Measurements from ENCODE around the gene NDUFA8.

Gene NDUFA8

DNA sequence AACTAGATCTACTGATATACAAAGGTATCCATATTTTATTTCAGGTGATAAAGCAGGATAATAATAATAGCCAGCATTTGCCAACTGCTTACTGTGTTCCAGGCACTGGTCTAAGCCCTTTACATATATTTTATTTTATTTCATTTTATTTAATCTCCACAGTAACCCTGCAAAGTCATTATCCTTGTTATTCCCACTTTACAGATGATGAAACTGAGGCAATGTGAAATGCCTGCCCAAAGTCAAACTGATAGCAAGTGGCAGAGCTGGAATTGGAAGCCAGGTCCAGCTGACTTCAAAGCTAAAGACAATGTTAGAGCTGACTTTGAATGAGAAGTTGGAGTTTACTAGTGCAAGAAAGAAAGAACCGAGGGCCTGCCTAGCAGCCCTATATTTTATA, 25.0 kb upstream of the NDUFA8 start:
- no peak for DNase-seq (ENCODE audit: low read depth in 3 of 3)

DNA sequence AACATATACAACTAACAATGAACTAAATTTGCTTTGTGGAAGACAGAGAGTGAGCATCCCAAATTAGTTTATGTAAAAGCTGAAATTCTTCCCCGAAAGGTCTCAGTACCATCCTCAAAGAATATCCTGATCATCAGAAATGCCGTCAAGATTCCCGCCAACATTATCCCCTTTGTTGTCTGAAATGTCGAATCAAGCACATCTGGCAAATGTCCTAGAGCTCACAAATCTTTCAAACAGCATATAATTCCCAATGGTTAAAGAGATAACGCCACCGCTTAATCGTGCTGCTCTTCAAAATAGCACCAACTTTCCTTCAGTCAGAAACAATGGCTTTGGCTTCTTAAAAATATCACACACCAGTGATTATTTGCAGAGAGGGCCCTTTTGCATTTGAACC, 23.9 kb upstream of the NDUFA8 start:
- no peak for DNase-seq (ENCODE audit: low read depth in 3 of 3)

DNA sequence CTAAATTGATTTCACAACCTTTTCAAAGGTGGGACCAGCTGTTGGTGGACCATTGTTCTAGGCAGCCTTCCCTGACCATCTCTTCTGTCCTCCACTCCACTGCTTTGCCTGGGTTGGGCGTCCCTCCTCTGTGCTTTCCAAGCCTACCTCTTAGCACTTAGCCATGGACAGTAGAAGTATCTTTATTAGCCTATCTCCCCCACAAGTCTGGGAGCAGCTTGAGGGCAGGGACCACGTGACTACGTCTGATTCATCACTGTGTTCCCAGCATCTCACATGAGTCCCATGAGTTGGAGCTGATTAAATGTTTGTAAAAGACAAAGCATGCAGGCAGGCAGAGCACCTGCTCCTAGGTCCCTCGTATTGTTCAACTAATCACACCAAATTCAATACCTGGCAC, 21.1 kb upstream of the NDUFA8 start:
- no peak for DNase-seq (ENCODE audit: low read depth in 3 of 3)

DNA sequence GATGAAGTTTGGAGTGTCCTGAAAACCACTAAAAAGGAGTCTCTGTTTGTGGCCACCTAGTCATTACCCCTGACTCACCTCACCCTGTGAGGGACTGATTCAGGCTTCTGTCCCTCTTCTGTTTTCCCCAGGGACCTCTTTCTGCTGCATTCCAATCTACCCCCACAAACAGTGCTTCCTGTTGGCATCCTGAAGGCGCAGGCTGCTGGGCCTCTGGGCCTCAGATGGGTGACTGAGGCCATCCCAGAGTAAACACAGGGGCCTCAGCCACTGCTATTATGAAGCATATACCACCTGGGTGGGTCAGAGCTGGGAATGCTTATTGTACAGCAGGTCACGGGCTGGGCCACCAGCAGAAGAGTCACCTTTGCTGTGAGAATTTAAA, 20.1 kb upstream of the NDUFA8 start:
- no peak for DNase-seq (ENCODE audit: low read depth in 3 of 3)

DNA sequence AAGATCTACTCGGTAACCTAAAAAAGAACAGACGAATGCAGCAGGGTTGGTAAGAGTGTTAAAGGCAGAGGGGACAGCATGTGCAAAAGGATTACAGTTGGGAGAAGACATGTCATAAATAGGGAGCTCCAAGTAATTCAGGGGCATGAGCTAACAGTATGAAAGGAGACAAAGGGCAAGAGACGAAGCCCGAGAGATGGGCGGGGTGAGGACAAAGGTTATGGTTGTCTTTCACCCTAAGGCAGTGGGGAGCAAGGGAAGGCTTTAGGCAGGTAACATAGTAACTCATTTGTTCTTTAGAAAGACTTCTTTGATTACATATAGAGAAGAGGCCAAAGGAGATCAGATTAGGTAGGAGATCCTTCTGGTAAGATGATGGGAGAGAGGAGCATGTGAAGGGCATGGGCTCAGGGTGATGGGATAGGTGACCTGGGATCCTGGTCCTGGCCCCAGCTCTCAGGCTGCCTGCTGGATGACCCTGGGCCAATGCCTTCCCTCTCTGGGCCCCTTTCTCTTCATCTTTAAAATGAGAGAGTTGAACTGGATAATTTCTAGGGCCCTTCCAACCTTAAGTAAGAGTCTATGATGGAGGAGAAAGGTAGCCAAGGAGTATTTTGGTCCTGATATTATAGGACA, 19.6 kb upstream of the NDUFA8 start:
- DNase-seq (ENCODE audit: low read depth in 3 of 3) = no peak

DNA sequence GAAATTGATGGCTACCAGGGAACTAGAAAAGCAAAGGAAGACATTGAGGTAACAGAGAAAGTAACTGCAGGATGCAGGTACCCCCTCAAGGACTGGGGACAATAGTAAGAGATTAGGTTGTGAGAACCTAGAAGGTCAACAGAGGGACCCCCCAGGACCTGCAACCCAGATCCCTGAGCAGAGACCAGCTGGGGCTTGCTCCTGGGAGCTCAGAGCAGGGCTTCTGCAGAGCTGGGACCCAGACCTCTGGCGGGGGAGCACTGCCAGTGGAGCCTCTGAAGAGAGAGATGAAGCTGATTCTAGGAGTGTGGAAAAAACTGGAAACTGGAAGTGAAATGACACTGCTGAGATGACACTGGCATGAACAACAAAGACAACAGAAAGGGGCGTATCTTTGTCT, 17.3 kb upstream of the NDUFA8 start:
- DNase-seq (ENCODE audit: low read depth in 3 of 3) = no peak

DNA sequence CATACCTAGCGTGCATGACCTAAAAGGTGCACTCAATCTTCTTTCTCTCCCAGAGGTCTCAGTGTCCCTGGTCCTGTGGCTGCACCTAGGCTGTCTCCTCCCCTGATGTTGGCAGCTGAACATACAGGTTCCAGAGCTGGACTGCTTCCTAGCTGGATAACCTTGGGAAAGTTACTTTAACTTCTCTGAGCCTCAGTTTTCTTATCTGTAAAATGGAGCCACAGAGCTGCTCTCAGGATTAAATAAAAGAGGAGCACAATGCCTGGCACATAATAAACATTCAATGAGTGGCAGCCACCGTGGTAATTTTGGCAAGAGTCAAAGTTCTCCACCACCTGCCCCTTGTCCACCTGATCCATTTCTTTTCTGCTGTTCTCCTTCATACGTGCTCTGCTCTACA, 14.1 kb upstream of the NDUFA8 start:
- DNase-seq (ENCODE audit: low read depth in 3 of 3) = no peak

DNA sequence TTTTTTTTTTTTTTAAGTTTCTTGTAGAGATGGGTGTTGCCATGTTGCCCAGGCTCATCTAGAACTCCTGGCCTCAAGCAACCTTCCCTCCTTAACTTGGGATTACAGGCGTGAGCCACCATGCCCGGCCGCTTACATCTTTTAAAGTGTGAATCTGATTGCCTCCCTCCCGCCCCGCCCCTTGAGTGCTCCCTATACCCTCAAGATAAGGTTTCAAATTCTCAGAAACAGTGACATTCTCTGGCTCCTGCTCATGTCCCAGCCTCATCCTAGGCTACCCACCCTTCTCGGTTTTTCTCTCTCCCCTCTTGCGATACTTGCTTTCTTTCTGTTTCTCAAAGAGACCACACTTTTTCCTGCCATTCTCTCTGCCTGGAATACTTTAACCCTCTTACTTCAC, 12.6 kb upstream of the NDUFA8 start:
- DNase-seq (ENCODE audit: low read depth in 3 of 3) = no peak

DNA sequence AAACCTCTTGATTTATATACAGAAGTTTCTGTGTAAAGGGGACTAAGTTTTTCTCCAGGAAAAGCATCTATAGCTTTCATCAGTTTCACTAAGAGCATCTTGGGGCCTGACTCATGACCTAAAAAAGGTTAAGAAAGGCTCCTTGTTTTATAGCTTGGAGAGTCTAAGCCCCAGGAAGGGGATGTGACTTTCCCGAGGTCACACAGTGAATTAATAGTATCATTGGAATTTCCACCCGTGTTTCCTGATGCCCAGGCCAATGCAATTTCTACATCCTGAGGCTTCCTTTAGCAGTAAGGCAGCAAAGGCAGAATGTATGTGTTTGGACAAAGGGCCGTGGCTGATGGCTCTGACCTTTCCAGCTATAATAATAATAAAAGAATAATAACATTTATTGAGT, 8.8 kb upstream of the NDUFA8 start:
- no peak for DNase-seq (ENCODE audit: low read depth in 3 of 3)

DNA sequence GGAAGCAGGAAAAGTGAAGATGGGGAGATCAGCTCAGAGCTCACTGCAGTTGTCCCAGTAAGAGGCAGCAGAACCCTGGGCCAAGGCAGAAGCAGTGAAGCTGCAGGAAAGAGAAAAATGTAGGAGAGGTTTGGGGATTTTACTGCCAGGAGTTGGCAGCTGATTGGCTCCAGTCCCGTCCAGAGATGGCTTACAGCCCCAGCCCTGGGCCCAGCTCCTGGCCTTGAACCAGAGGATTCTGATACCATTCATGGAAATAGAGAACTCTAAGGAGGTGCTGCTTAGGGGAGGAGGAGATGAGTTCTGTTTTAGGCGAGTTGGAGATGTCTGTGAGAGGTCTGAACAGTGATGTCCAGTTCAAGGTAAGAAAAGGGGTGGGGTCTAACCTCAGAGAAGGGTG, 4.7 kb upstream of the NDUFA8 start:
- no peak for DNase-seq (ENCODE audit: low read depth in 3 of 3)

DNA sequence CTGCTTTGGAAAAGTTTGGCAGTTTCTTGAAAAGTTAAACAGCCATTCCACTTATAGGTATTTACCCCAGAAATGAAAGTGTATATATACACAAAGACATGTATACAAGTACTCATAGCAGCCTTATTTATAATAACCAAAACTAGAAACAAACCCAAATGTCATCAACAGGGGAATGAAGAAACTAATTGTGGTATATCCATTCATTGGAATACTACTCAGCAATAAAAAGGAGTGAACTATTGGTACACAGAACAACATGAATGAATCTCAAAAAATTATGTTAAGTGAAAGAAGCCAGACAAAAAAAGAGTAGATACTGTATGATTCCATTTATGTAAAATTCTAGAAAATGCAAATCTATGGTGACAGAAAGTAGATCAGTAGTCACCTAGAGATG, 2.8 kb upstream of the NDUFA8 start:
- no peak for DNase-seq (ENCODE audit: low read depth in 3 of 3)

DNA sequence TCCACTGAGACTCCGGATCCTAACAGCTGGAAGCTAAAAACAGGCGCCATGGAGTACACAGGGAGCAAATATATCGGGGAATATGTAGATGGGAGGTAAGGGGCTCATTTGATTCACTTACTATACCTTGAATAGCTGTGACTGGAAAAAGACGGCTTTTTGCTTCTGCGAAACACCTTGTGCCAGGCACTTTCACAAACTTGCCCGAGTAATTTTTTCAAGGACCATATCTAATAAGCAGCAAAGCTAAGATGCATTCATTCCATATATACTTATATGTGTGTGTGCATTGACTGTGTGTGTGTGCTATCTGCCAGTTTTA, 307 bp upstream of the NDUFA8 start:
- DNase-seq (ENCODE audit: low read depth in 3 of 3) = no peak

DNA sequence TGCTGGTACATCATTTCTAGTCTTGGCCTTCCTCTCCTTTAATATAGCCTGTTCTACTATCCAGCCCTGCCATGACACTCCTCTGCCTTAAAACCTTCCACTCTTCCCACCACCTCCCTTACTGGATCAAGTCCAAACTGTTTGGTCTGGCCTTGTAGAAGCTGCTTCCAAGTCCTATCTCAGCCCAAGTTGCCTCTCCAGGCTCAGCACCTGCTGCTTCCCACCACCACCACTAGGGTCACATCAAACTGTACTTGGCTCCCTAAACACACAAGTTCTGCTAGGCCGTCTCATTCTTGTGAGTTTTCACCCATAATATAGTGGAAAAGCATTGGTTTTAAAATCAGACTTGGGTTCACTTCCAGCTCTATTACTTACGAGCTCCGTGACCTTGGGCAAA, 1.4 kb downstream of the NDUFA8 start:
- DNase-seq (ENCODE audit: low read depth in 3 of 3) = no peak

DNA sequence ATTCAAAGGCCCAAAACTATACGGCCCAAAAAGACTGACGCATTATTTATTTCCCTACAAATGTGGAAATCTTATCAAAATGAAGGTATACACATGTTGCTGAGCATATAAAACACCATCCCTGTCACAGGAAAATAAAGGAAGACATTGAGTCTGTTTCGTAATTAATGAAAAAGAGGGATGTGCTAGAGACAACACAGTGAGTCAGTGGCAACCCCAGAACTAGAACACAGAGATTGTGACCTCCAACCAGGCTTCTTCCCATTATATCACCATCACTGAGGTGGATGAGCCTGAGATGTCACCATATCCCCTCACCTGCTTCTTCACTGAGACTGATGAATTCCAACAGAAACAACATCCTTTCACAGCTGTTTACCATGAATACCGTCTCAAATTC, 3.8 kb downstream of the NDUFA8 start:
- no peak for DNase-seq (ENCODE audit: low read depth in 3 of 3)

DNA sequence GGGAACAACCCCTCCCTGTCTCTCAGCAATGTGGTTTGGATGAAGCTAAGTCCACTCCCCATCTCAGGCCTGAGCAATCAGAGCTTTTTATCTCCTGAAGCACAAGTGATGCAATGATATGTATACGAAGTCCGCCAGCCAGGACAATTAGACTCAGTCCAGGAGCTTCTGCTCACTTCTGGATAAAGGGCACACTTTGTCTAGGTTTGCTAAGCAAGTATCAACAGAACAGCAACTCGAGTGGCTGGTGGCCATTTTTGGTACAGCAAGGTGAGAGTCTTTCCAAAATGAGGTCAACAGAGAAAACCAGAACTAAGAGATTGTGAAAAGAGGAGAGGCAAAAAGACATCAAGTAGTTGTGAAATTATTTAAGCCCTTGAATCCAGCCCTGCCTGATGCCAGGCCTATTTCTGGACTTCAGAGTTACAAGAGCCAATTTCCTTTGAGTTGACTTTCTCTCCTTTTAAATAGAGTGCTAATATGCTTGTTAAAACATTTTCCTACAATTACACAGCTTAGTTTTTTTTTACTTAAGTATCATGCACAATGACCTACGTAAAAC, 8.2 kb downstream of the NDUFA8 start:
- no peak for DNase-seq (ENCODE audit: low read depth in 3 of 3)

DNA sequence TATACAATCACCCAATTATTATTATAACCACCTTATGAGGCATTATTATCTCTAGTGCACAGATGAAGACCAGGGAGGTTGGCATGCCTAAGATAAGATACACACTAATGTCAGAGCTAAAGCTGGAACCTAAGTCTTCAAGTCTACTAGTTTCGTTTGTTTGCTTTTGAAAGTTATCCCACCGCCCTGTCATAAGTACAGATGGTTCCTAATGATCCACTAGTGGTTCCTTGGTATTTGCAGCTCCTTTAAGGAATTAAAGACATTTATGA, 14.1 kb downstream of the NDUFA8 start:
- no peak for DNase-seq (ENCODE audit: low read depth in 3 of 3)

DNA sequence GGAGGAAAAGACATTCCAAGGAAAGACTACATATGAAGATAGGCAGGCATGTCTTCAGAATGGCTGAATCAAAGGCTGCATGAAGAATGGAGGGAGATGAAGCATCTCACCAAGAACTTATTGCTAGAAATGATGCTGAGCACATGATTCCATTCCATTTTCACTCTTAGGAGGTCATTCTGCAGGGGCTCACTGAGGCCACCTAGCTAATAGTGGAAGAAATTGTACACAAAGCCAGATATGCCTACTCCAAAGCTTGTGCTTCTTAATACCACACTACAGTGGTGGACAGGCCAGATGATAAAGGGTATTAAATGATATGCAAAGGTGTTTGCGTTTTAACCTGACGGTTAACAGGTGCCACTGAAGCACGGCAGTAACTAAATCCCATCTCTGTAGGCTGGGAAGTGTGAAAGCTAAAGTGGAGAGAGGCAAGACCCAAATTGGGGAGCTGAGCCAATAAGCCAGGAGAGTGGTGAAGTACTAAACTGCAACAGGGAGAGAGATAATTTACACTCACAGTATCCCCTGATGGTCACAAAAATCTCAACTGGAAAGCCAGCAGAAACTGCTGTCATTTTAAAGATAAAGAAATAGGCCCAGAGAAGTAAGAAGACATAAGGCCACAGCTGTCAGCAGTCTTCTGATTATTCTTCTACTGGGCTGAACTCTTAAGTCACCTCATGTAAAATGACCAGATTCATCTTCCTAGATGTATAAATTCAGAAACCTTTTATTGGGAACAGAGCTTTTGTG, 14.6 kb downstream of the NDUFA8 start:
- DNase-seq (ENCODE audit: low read depth in 3 of 3) = no peak

DNA sequence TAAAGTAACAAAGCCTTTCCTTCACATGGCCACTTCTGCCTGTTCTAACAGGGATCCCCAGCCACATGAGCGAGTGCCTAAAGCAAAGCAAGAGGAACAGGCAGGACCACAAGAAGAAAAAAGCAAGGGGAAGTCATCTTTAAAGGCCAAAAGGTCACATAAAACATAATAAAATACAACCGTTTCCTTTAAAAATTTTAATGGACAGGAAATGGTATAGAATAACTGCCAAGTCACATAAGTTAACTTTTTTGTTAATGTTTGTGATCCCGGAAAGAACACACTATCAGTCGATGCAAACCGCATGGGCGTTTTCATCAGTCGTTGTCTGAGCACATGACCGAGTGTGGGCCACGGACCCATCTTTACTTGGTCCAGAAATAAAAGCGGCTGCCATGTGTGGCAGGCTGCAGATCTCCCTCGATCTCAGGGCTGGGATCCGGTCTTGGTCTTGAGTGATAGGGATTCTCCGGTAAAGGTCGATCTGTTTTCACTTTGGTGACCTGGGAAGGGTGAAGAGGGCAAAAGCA, 15.6 kb downstream of the NDUFA8 start:
- no peak for DNase-seq (ENCODE audit: low read depth in 3 of 3)

DNA sequence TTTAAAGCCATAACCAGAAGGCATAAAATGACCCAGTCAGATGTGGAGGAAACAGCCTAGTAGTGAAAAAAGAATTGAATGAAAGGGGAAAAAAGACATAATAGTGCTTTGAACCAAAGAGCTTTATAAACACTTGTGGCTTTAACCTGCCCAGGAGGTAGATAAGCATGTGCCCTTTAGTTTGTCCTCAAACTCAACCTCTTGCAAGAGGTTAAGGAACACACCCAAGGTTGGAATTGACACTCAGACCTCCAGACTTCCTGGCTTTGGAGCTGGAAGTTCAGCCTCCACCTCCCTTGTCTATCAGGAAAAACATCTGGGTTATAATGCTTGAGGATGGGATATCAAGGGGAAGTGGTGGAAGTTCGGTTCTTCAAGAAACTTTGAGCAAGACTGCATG, 16.3 kb downstream of the NDUFA8 start:
- no peak for DNase-seq (ENCODE audit: low read depth in 3 of 3)

DNA sequence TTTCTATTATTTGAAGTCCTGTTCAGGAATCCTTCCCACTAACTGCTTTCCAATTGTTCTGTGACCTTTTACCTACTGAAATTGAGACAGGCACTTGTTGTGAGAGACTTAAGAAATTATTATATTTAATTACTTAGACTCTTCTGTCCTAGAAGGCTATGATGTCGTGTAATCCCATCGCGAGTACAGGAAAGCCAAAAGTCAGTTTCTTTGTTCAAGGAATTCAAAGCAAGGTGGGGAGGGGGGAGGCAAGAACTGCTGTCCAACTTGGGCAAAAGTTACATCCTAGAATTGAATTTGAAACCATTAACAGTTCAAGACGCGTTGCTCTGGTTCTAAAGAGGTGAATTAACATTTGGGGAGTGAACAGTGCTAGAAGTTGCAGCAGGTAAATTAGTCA, 17.9 kb downstream of the NDUFA8 start:
- no peak for DNase-seq (ENCODE audit: low read depth in 3 of 3)

DNA sequence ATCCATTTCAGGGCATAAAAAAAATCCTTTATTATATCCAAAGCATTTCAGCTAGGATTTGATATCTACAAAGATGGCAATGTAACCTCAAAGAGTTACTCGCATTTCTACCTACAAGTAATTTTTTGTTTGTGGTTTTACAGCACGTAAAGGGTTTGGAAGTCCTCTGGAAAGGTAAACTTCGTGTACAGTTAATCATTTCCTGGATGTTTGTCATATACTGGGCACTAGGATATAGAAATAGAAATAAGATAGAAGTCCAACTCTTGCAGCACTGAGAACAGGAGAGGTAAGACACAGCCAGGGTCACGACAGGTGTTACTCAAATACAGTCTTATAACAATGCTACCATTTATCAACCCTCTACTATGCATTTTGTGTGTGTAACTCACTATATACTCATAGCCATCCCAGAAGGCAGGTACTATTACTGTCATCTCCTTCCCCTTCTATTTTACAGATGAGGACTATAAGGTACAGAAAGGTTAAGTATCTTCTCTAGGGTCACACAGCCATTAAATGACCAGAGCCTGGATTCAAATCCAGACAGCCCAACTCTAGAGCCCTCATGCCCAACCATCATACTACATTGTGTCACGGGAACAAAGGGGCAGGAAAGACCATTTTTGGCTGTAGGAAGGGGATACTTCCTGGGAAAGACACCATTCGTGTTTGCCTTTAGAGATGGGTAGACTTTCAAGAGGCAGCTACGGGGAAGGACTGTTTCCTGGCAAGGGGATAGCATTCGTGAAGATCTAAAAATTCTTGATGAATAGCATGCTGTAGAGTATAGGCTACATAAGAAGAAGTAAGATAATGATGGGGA, 19.0 kb downstream of the NDUFA8 start:
- DNase-seq (ENCODE audit: low read depth in 3 of 3) = no peak

DNA sequence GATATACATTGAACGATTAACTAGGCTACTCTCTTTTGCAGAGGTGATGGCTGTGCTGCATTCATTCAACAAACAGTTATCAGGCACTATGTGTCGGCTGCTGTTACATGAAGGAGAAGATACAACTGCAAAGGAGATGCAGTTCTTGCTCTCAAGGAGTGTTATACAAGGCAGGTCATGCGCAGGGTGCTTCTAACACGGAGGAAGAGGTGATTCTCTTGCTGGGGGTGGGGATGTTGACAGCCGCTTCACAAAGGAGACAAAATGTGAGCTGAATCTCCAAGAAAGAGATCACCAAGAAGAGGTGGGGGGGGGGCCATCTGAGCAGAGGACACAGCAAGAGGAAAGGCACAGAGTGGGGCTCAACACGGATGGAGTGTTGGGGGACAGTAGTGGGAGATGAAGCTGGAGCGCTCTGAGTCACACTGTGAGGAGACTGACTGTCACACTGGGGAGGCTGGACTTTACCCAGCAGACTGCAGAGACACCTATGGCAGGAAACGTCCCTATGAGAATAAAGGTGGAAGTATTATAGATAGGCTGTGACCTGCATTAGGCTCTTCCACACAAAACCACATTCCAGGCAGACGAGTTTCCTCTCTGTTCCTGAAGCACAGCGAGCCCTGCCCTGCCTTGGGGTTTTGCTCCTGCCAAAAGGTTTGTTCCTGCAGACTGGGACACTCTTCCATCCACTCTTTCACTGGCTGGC, 20.9 kb downstream of the NDUFA8 start:
- DNase-seq (ENCODE audit: low read depth in 3 of 3) = no peak
